ENCODE measurements around the gene ACBD6.

ACBD6 gene

DNA sequence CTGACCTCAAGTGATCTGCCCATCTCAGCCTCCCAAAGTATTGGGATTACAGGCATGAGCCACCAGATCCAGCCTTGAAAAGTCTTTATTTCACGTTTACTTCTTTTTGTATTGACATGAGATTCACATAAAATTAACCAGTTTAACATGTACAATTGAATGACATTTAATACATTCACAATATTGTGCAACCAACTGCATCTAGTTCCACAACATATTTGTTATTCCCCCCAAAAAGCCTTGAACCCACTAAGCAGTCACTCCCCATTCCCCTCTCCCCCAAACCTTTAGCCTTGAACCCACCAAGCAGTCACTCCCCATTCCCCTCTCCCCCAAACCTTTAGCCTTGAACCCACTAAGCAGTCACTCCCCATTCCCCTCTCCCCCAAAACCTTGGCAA lies 62.0 kb downstream of the ACBD6 start:
- Histone ChIP-seq H2AFZ (ENCODE audit: low read depth) (no peak overlapping the region), H3K27me3 (ENCODE audit: insufficient read depth, low read depth) (no peaks in the 10 kb centered on the region), H3K36me3 (ENCODE audit: insufficient read depth) (no peaks in the 10 kb centered on the region), H3K4me2 (no peak overlapping the region), H3K9ac (no peak overlapping the region), H3K4me1 (ENCODE audit: low read depth, poor library complexity, severe bottlenecking) (no peaks in the 10 kb centered on the region), H4K20me1 (ENCODE audit: insufficient read depth) (no peaks in the 10 kb centered on the region), H3K4me3 (IDR thresholded peaks at IDR 0.05; ENCODE audit: insufficient read depth, low read depth, low read length) (no peak overlapping the region), H3K27ac (no peak overlapping the region), H3K79me2 (ENCODE audit: insufficient read depth, low read depth) (peaks cover 6% of the 10 kb centered on the region; the same call in 1 of the 2 replicates)
- TF ChIP-seq, protein P1, sequence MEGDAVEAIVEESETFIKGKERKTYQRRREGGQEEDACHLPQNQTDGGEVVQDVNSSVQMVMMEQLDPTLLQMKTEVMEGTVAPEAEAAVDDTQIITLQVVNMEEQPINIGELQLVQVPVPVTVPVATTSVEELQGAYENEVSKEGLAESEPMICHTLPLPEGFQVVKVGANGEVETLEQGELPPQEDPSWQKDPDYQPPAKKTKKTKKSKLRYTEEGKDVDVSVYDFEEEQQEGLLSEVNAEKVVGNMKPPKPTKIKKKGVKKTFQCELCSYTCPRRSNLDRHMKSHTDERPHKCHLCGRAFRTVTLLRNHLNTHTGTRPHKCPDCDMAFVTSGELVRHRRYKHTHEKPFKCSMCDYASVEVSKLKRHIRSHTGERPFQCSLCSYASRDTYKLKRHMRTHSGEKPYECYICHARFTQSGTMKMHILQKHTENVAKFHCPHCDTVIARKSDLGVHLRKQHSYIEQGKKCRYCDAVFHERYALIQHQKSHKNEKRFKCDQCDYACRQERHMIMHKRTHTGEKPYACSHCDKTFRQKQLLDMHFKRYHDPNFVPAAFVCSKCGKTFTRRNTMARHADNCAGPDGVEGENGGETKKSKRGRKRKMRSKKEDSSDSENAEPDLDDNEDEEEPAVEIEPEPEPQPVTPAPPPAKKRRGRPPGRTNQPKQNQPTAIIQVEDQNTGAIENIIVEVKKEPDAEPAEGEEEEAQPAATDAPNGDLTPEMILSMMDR (conservative IDR thresholded peaks at IDR 0.05; ENCODE audit: low read depth, low read length), result no peak

DNA sequence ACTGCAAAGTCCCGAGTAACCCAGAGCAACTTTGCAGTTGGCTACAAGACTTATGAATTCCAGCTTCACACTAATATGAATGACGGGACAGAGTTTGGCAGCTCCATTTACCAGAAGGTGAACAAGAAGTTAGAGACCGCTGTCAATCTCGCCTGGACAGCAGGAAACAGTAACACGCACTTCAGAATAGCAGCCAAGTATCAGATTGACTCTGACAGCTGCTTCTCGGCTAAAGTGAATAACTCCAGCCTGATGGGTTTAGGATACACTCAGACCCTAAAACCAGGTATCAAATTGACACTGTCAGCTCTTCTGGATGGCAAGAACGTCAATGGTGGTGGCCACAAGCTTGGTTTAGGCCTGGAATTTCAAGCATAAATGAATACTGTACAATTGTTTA lies 66.8 kb downstream of the ACBD6 start:
- Histone ChIP-seq H3K4me2 (no peak overlapping the region), H3K9ac (no peak overlapping the region), H3K27me3 (ENCODE audit: insufficient read depth, low read depth) (no peaks in the 10 kb centered on the region), H3K27ac (no peak overlapping the region), H3K36me3 (ENCODE audit: insufficient read depth) (no peaks in the 10 kb centered on the region), H3K4me1 (ENCODE audit: low read depth, poor library complexity, severe bottlenecking) (no peaks in the 10 kb centered on the region), H2AFZ (ENCODE audit: low read depth) (no peak overlapping the region), H3K79me2 (ENCODE audit: insufficient read depth, low read depth) (peaks cover 13% of the 10 kb centered on the region), H3K4me3 (IDR thresholded peaks at IDR 0.05; ENCODE audit: insufficient read depth, low read depth, low read length) (no peak overlapping the region), H4K20me1 (ENCODE audit: insufficient read depth) (no peaks in the 10 kb centered on the region)
- TF ChIP-seq, protein P1 (conservative IDR thresholded peaks at IDR 0.05; ENCODE audit: low read depth, low read length), result no peak

DNA sequence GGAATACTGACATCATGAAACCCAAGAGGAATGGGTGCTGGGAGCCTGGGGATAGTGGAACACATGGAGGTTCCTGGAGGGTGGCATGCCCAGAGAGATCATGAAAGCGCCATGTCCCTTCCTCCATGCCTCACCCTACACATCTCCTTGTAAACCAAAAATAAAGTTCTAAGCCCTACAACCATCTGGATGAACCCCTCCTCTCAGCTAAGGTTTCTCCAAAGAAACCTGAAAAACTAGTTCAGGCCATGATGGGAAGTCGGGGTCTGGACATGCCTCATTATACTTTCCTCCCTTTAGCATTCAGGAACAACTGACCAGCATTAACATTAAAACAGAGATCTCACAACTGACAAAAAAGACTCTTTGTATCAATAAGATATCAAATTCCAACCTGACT lies 68.5 kb downstream of the ACBD6 start:
- Histone ChIP-seq H4K20me1 (ENCODE audit: insufficient read depth) (no peaks in the 10 kb centered on the region), H3K27ac (no peak overlapping the region), H3K4me3 (IDR thresholded peaks at IDR 0.05; ENCODE audit: insufficient read depth, low read depth, low read length) (no peak overlapping the region), H3K4me2 (no peak overlapping the region), H3K4me1 (ENCODE audit: low read depth, poor library complexity, severe bottlenecking) (no peaks in the 10 kb centered on the region), H3K79me2 (ENCODE audit: insufficient read depth, low read depth) (peaks cover 13% of the 10 kb centered on the region), H2AFZ (ENCODE audit: low read depth) (no peak overlapping the region), H3K36me3 (ENCODE audit: insufficient read depth) (no peaks in the 10 kb centered on the region), H3K9ac (no peak overlapping the region), H3K27me3 (ENCODE audit: insufficient read depth, low read depth) (no peaks in the 10 kb centered on the region)
- TF ChIP-seq, protein P1 (conservative IDR thresholded peaks at IDR 0.05; ENCODE audit: low read depth, low read length), result no peak

DNA sequence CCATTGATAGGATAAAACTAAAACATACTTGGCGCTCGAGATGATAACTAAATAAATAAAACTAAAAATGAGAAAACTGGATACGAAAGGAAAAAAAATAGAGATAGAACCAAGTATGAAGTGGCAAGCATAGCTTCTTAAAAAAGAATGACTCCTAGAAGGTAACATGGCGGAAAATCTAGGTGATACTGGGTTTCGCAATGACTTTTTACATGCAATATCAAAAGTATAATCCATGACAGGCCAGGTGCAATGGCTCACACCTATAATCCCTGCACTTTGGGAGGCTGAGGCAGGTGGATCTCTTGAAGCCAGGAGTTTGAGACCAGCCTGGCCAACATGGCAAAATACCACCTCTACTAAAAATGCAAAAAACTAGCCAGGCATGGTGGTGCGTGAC lies 70.7 kb downstream of the ACBD6 start:
- Histone ChIP-seq H3K36me3 (ENCODE audit: insufficient read depth) (no peaks in the 10 kb centered on the region), H3K4me3 (IDR thresholded peaks at IDR 0.05; ENCODE audit: insufficient read depth, low read depth, low read length) (no peak overlapping the region), H3K27ac (no peak overlapping the region), H3K9ac (no peak overlapping the region), H3K27me3 (ENCODE audit: insufficient read depth, low read depth) (no peaks in the 10 kb centered on the region), H3K4me1 (ENCODE audit: low read depth, poor library complexity, severe bottlenecking) (no peaks in the 10 kb centered on the region), H2AFZ (ENCODE audit: low read depth) (no peak overlapping the region), H3K79me2 (ENCODE audit: insufficient read depth, low read depth) (peaks cover 8% of the 10 kb centered on the region), H4K20me1 (ENCODE audit: insufficient read depth) (no peaks in the 10 kb centered on the region), H3K4me2 (no peak overlapping the region)
- TF ChIP-seq, protein P1 (conservative IDR thresholded peaks at IDR 0.05; ENCODE audit: low read depth, low read length), result no peak
